Glutamatergic neuron (in vitro differentiated cells): ENCODE measurements around the gene ZNF474. TPM values are rescaled to one million over a fixed set of nuclear protein-coding genes. Genes with fewer than 3 reads are reported as not detected.

Experiments
- DNase-seq: peaks from one replicate; pipeline ENCODE4 v3.0.0; 2022
- H3K27ac Mint-ChIP-seq: one replicate; pipeline ENCODE4 v1.8.0; 2020; ENCODE audit warnings: mild to moderate bottlenecking, mixed read lengths, inconsistent platforms; ENCODE audit not compliant: unreplicated experiment
- H3K27me3 Mint-ChIP-seq: one replicate; pipeline ENCODE4 v1.8.0; 2020; ENCODE audit warnings: mild to moderate bottlenecking, moderate library complexity, mixed read lengths, inconsistent platforms; ENCODE audit not compliant: unreplicated experiment
- H3K36me3 Mint-ChIP-seq: one replicate; pipeline ENCODE4 v1.8.0; 2020; ENCODE audit warnings: mild to moderate bottlenecking, mixed read lengths, inconsistent platforms; ENCODE audit not compliant: unreplicated experiment
- H3K4me1 Mint-ChIP-seq: one replicate; pipeline ENCODE4 v1.8.0; 2020; ENCODE audit warnings: mild to moderate bottlenecking, low read depth, mixed read lengths, inconsistent platforms; ENCODE audit not compliant: unreplicated experiment
- H3K4me3 Mint-ChIP-seq: one replicate; pipeline ENCODE4 v1.8.0; 2020; ENCODE audit warnings: mild to moderate bottlenecking, mixed read lengths, inconsistent platforms; ENCODE audit not compliant: unreplicated experiment
- H3K9me3 Mint-ChIP-seq: one replicate; pipeline ENCODE4 v1.8.0; 2020; ENCODE audit warnings: mild to moderate bottlenecking, moderate library complexity, mixed read lengths, inconsistent platforms; ENCODE audit not compliant: unreplicated experiment
- total RNA-seq: library from RNA; stranded (reverse); fragmentation: NEBNext Ultra II Directional; extraction: Animal tissue kit (Norgen Biotek cat#: 25700); gene quantifications from one replicate; pipeline ENCODE4 v1.2.1, GENCODE V29; 2021; ENCODE audit not compliant: unreplicated experiment
- TF ChIP-seq, protein P1 (sequence below): fragments of 200-600 bp; sonication (generic); IDR thresholded peaks from one replicate; pipeline ENCODE4 v1.5.0; 2021; ENCODE audit not compliant: partially characterized antibody, unreplicated experiment

ZNF474 gene
- total RNA-seq, 1 donor from 2014 or later = 0.64 TPM

- Mint-ChIP-seq H3K27me3 (no peaks in the 10 kb centered on the region), H3K36me3 (no peaks in the 10 kb centered on the region), H3K4me1 (peaks cover 28% of the 10 kb centered on the region), H3K9me3 (peaks cover 6% of the 10 kb centered on the region), H3K27ac (no peak overlapping the region), H3K4me3 (no peak overlapping the region)
- DNase-seq = no peak
- TF ChIP-seq, protein P1, sequence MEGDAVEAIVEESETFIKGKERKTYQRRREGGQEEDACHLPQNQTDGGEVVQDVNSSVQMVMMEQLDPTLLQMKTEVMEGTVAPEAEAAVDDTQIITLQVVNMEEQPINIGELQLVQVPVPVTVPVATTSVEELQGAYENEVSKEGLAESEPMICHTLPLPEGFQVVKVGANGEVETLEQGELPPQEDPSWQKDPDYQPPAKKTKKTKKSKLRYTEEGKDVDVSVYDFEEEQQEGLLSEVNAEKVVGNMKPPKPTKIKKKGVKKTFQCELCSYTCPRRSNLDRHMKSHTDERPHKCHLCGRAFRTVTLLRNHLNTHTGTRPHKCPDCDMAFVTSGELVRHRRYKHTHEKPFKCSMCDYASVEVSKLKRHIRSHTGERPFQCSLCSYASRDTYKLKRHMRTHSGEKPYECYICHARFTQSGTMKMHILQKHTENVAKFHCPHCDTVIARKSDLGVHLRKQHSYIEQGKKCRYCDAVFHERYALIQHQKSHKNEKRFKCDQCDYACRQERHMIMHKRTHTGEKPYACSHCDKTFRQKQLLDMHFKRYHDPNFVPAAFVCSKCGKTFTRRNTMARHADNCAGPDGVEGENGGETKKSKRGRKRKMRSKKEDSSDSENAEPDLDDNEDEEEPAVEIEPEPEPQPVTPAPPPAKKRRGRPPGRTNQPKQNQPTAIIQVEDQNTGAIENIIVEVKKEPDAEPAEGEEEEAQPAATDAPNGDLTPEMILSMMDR = no peak
Measured at GRCh38 chr5:122153230-122153629, 23.9 kb downstream of the ZNF474 start.

DNA sequence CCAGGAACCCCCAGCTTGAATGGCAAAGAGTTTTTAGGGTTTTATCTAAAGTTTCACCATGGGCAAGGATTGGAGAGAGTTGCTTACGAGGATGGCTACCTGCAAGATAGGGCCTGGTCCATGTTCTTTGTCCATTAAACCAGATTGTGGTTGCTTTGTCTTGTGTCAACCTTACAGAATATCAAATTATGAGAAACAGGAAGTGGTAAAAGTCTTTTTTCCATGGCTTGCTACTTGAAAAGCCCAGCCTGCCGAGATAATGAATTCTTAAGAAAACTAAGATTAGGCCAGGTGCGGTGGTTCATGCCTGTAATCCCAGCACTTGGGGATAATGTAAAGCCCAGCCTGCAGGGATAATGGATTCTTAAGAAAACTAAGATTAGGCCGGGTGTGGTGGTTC, 24.4 kb downstream of the ZNF474 start:
- DNase-seq = no peak
- Mint-ChIP-seq H3K27me3 (no peaks in the 10 kb centered on the region), H3K4me3 (no peak overlapping the region), H3K36me3 (no peaks in the 10 kb centered on the region), H3K27ac (no peak overlapping the region), H3K4me1 (peaks cover 25% of the 10 kb centered on the region), H3K9me3 (peaks cover 6% of the 10 kb centered on the region)
- TF ChIP-seq, protein P1 = no peak

DNA sequence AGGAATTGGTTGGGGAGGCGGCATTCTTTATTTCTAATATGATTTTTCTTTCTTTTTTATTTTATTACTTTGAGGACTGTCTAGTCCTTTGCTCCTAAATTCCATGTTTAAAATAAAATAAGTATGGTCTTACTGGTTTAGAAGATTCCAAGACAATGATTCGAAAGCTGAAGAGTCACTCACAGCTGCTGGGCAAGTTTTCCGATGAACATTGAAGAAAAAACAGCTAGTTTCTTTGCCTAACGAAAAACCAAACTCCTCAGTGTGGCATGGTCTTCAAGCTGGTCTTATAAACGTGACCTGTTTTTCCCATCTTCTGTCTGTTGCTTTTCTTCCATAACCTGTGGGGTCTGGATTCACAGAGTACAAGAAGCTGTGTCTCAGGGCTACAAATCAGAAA, 25.1 kb downstream of the ZNF474 start:
- TF ChIP-seq, protein P1 = no peak
- peaks cover 19% of the 10 kb centered on the region for H3K4me1 Mint-ChIP-seq
- no peak overlapping the region for H3K27ac Mint-ChIP-seq
- no peak overlapping the region for H3K4me3 Mint-ChIP-seq
- DNase-seq = no peak
- no peaks in the 10 kb centered on the region for H3K36me3 Mint-ChIP-seq
- H3K27me3 Mint-ChIP-seq = no peaks in the 10 kb centered on the region
- H3K9me3 Mint-ChIP-seq = peaks cover 4% of the 10 kb centered on the region

DNA sequence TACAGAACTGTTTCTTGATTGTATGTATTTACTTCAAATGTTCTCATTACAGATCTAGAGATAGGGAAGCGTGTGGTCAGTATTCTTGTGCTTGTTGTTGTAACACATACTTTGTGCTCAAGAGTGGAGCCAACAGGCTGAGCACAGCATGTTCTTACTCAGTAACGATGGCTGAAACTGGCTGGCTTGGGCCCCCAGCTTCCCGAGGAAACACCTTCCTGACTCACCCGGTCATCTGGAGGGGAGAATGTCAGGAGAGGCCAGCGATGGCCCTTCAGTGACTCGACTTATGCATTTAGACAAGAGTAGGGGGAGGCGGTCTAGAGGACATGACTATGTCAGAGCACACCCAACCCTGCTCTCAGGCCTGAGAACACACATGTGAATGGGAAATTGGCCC, 25.6 kb downstream of the ZNF474 start:
- TF ChIP-seq, protein P1 = no peak
- Mint-ChIP-seq H3K27me3 (no peaks in the 10 kb centered on the region), H3K36me3 (no peaks in the 10 kb centered on the region), H3K9me3 (peaks cover under 1% of the 10 kb centered on the region), H3K27ac (no peak overlapping the region), H3K4me3 (no peak overlapping the region), H3K4me1 (peaks cover 16% of the 10 kb centered on the region)
- no peak for DNase-seq

GRCh38 chr5:122155546-122155945, 26.2 kb downstream of the ZNF474 start:
- no peak overlapping the region for H3K4me3 Mint-ChIP-seq
- no peak overlapping the region for H3K27ac Mint-ChIP-seq
- no peak for DNase-seq
- H3K36me3 Mint-ChIP-seq = no peaks in the 10 kb centered on the region
- H3K4me1 Mint-ChIP-seq = peaks cover 12% of the 10 kb centered on the region
- no peaks in the 10 kb centered on the region for H3K9me3 Mint-ChIP-seq
- no peaks in the 10 kb centered on the region for H3K27me3 Mint-ChIP-seq
- TF ChIP-seq, protein P1 = no peak
